ENCODE results near the gene MROH9.

DNA sequence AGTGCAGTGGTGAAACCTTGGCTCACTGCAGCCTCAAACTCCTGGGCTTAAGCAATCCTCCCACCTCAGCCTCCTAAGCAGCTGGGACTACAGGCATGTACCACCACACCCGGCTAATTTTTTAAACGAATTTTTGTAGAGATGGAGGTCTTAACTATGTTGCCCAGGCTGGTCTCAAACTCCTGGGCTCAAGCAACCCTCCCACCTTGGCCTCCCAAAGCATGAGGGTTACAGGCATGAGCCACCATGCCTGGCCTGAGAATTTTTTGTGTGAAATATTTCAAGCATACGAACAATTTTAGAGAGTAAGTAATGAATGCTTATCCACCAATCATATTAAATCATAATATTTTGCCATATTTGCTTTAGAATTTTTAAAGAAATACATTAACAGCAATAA, 51.6 kb downstream of the MROH9 start:
- TF ChIP-seq EZH2 (IDR thresholded peaks at IDR 0.05; ENCODE audit: insufficient read depth, poor library complexity, severe bottlenecking) (no peak), EZH2phosphoT487 (IDR thresholded peaks at IDR 0.05; ENCODE audit: insufficient read depth, low read depth) (no peak)
